ENCODE data around the gene FANCI. TPM values are rescaled to one million over a fixed set of nuclear protein-coding genes. Genes with fewer than 3 reads are reported as not detected.

The FANCI gene
- total and polyA plus RNA-seq, 2 of the 13 experiments (the other 11 are each of a cell fraction or from before 2014, with no cell fraction given), result 15.7 to 68.8 TPM

- TF ChIP-seq ARID4A (CRISPR knock-in tag; IDR thresholded peaks at IDR 0.05; ENCODE audit: borderline replicate concordance) (peak; percentile 97), ZNF562 (CRISPR knock-in tag; IDR thresholded peaks at IDR 0.05; ENCODE audit: borderline replicate concordance) (no peak), ZFP62 (CRISPR knock-in tag; IDR thresholded peaks at IDR 0.05) (0 out of 2 replicates have a peak, but pooled peaks have one; percentile 86), LBX2 (CRISPR knock-in tag; IDR thresholded peaks at IDR 0.05; ENCODE audit: borderline replicate concordance) (no peak), CEBPG (CRISPR knock-in tag; IDR thresholded peaks at IDR 0.05) (peak; percentile 86), ZBTB42 (CRISPR knock-in tag; IDR thresholded peaks at IDR 0.05) (0 out of 2 replicates have a peak, but pooled peaks have one; percentile 45), RORA (CRISPR knock-in tag; IDR thresholded peaks at IDR 0.05) (no peak), HOXD1 (CRISPR knock-in tag; IDR thresholded peaks at IDR 0.05) (peak; percentile 54), ZNF614 (CRISPR knock-in tag; IDR thresholded peaks at IDR 0.05; ENCODE audit: borderline replicate concordance) (peak; percentile 59; the same call in 1 of the 2 replicates), GABPA (IDR thresholded peaks at IDR 0.05; ENCODE audit: low read depth, low read length) (no peak), GABPA (CRISPR knock-in tag; IDR thresholded peaks at IDR 0.05; ENCODE audit: low read depth) (peak; percentile 75), FUBP1 (CRISPR knock-in tag; IDR thresholded peaks at IDR 0.05; ENCODE audit: borderline replicate concordance) (0 out of 2 replicates have a peak, but pooled peaks have one; percentile 37), PCBP2 (optimal IDR thresholded peaks at IDR 0.05; ENCODE audit: low read depth, low read length, poor library complexity, severe bottlenecking) (no peak), XRCC5 (optimal IDR thresholded peaks at IDR 0.05; ENCODE audit: low read length) (peak; percentile 96), ZNF883 (CRISPR knock-in tag; IDR thresholded peaks at IDR 0.05; ENCODE audit: not compliant biosample characterization) (peak; percentile 80), GABPB1 (CRISPR knock-in tag; IDR thresholded peaks at IDR 0.05) (peak; percentile 90), YEATS4 (CRISPR knock-in tag; IDR thresholded peaks at IDR 0.05; ENCODE audit: borderline replicate concordance) (peak; percentile 93), GATAD2A (CRISPR knock-in tag; IDR thresholded peaks at IDR 0.05) (peak; percentile 89), REST (IDR thresholded peaks at IDR 0.05; ENCODE audit: borderline replicate concordance in 1 of 2, low read depth in 1 of 2, low read length in 2 of 2) (no peak)
Observed at GRCh38 chr15:89334510-89335297, 90.9 kb downstream of the FANCI start, which contains the start of gene POLG (continued).

Data from HepG2 (cell line).